HG02798 (cell line): ENCODE measurements around the gene USP4.
"Not testable (repeated sequence)": the region's sequence is repeated elsewhere in the genome, so short reads cannot be mapped to it uniquely, and the experiment has no call there.

Experiments
- ATAC-seq: cut with Tn5 transposase; IDR thresholded peaks from one replicate; pipeline ENCODE4 v1.9.1; 2021; ENCODE audit warnings: mild to moderate bottlenecking; ENCODE audit not compliant: unreplicated experiment, poor library complexity

Gene USP4

GRCh38 chr3:49255718-49256511 is 83.9 kb downstream of the USP4 start:
- ATAC-seq = no peak

GRCh38 chr3:49255112-49255511 is 84.7 kb downstream of the USP4 start:
- ATAC-seq = no peak

- ATAC-seq = no peak
These were observed 86.3 kb downstream of the USP4 start for GRCh38 chr3:49253512-49253911.

DNA sequence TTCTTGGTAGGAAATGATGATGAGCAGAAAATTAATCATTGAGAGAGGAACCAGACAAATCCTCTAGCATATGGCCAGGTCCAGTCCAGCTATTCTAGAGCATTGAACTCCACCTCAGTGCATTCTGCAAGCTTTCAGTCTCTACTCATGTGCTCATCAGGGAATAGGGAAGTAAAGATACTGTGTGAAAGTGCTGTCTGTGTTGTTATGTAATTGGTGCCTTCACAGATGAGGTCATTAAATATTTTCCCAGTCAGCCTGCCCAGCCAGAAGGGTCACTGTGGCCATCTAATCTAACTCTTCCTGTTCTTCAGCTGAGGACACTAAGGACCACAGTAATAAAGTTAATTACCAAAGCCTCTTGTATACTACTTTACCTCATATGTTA is 91.0 kb downstream of the USP4 start:
- ATAC-seq = no peak

- ATAC-seq = no peak
These were observed 95.2 kb downstream of the USP4 start for GRCh38 chr3:49244581-49245205.

DNA sequence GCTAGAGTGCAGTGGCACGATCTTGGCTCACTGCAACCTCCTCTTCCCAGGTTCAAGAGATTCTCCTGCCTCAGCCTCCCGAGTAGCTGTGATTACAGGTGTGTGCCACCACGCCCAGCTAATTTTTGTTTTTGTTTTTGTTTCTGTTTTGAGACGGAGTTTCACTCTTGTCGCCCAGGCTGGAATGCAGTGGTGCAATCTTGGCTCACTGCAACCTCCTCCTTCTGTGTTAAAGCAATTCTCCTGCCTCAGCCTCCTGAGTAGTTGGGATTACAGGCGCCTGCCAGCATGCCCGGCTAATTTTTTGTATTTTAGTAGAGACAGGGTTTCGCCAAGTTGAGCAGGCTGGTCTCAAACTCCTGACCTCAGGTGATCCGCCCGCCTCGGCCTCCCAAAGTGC is 99.8 kb downstream of the USP4 start:
- ATAC-seq = not testable (repeated sequence)

DNA sequence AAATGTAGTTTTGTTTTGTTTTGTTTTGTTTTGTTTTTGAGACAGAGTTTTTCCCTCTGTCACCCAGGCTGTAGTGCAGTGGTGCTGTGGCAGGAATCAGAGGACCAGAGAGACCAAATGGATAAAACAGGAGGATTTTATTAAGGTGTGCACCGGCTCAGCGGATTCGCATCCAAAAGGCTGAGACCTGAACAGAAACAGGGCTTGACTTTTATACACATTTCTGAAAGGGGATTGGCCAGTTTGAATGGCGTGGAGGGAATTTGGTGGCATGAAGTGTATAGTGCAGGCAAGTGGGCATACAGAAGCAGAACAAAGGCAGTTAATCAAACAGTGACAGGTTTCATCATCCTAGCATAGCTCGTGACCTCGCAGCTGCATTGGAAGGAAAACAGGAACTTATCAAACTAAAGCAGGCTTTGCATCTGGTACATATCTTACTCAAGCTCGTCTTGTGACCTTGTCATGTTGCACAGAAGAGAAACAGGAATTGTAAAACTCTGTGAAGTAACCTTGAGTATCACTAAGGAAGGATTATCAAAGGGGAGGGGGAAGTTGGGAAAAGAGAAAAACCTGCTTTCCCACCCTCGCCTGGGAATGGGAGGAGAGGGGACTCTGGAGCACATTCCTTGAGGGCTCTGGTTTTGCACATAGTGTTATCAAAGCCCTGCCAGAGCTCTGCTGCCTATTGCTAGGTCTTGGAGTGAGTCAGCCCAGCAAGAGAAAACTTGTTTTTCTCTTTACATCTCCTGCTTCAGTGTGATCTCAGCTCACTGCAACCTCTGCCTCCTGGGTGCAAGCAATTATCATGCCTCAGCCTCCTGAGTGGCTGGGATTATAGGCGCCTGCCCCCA is 101.4 kb downstream of the USP4 start:
- no peak for ATAC-seq

DNA sequence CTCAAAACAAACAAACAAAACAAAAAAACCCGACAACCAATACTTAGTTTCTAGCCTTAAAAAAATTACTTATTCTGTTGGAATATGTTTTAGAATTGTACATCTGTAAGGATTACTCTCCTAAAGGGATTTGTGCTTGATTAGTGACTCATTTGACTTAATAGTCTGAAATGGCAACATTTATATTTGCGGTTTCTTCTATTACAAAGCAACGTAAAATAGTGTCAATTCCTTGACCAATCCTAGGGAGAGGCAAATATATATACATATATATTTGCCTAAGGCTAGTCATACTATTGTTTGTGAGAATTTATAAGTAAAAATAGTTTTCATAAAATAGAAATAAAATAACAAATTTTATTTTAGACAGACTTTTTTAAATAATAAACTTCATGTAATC is 102.5 kb downstream of the USP4 start:
- no peak for ATAC-seq

DNA sequence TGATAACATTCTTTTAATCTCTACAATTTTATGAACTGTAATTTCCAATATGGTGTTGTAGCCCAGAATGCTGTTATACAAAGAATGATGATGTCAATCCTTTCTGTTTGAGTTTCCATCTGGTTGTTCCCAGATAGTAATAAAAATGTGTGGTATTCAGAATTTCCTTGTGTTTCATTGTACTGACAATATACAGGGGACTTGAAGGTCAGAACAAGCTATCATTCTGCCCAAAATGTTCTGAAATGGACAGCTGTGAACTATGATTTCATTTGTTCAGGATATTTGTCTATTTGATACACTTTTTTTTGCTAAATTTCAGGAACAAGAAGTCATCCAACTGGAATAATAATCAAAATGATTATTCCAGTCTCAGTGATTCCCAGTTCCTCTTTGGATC is 103.6 kb downstream of the USP4 start:
- no peak for ATAC-seq

DNA sequence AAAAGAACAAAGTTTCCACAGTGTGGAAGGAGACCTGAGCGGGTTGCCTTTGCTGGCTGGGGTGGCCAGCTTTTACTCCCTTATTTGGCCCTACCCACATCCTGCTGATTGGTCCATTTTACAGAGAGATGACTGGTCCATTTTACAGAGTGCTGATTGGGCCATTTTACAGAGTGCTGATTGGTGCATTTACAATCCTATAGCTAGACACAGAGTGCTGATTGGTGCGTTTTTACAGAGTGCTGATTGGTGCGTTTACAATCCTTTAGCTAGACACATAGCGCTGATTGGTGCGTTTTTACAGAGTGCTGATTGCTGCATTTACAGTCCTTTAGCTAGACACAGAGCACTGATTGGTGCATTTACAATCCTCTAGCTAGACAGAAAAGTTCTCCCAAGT is 111.0 kb downstream of the USP4 start:
- not testable (repeated sequence) for ATAC-seq
